ENCODE measurements around the gene LAMA2. TPM values are rescaled to one million over a fixed set of nuclear protein-coding genes. Genes with fewer than 3 reads are reported as not detected.
A peak's percentile ranks its signal among the peaks of the same experiment; 100 is the strongest.

Gene LAMA2
- total and polyA plus RNA-seq, 2 experiments from 2014 or later = 0.91 to 6.4 TPM

DNA sequence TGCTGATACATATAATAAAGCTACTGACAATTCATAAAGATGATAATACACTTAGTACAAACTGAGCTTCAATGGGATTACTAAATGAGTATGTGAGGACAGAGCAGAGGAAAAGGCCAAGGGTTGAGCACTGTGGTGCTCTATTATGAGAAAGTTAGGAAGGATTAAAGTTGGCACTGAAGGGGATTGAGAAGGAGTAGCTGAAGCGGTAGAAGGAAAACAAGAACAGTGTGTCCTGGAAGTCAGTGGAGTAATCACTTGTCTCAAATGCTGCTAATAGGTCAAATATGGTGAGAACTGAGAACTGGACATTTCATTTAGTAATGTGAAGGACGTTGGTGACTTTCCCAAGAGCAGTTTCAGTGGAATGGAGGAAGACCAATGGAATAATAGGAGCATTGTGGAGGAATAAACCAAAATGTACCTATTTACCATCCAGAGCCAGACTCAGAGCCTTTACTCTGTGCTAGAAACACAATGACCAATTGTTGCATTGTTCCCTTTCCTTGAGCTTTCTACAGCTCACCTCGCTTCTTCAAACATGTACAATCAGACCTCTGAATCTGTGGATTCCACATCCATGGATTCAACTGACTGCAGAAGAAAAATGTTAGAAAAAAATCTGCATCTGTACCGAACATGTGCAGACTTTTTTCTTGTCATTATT is 255.9 kb downstream of the LAMA2 start (continued):
- TF ChIP-seq ZNF331 (CRISPR knock-in tag; IDR thresholded peaks at IDR 0.05; ENCODE audit: low read depth) = no peak
- no peak for TF ChIP-seq CTCF (conservative IDR thresholded peaks at IDR 0.05; ENCODE audit: low read depth in 2 of 2)
- TF ChIP-seq EZH2 (IDR thresholded peaks at IDR 0.05; ENCODE audit: low read depth, unreplicated experiment) = no peak
- no peak for TF ChIP-seq STAT1 (IDR thresholded peaks at IDR 0.05; ENCODE audit: unreplicated experiment)
- TF ChIP-seq REST (IDR thresholded peaks at IDR 0.05; ENCODE audit: unreplicated experiment) = no peak

GRCh38 chr6:129140526-129140925 is 257.6 kb downstream of the LAMA2 start:
- Histone ChIP-seq H3K4me1 (ENCODE audit: insufficient read depth) (no peaks in the 10 kb centered on the region), H3K27ac (ENCODE audit: low read depth) (no peak overlapping the region), H3K27me3 (ENCODE audit: insufficient read depth) (no peaks in the 10 kb centered on the region), H3K79me2 (replicated peaks; ENCODE audit: insufficient read depth) (no peaks in the 10 kb centered on the region), H3F3A (replicated peaks; ENCODE audit: low read depth) (no peaks in the 10 kb centered on the region), H3K9me2 (ENCODE audit: insufficient read depth) (no peaks in the 10 kb centered on the region), H3K4me3 (no peak overlapping the region), H4K20me1 (replicated peaks; ENCODE audit: insufficient read depth) (no peaks in the 10 kb centered on the region), H3K36me3 (ENCODE audit: insufficient read depth) (no peaks in the 10 kb centered on the region), H3K4me2 (no peak overlapping the region), H2AFZ (no peak overlapping the region)
- Mint-ChIP-seq H3K4me1 (no peaks in the 10 kb centered on the region), H3K9me3 (no peaks in the 10 kb centered on the region), H3K27ac (peak overlapping the region; percentile 79; the same call in 1 of the 2 replicates), H3K4me3 (no peak overlapping the region), H3K27me3 (ENCODE audit: insufficient read depth, low read depth, poor library complexity) (no peaks in the 10 kb centered on the region), H3K36me3 (ENCODE audit: low read depth) (no peaks in the 10 kb centered on the region)
- DNase-seq (ENCODE audit: low spot score) (no peak), ATAC-seq (no peak)
- TF ChIP-seq, protein P1, sequence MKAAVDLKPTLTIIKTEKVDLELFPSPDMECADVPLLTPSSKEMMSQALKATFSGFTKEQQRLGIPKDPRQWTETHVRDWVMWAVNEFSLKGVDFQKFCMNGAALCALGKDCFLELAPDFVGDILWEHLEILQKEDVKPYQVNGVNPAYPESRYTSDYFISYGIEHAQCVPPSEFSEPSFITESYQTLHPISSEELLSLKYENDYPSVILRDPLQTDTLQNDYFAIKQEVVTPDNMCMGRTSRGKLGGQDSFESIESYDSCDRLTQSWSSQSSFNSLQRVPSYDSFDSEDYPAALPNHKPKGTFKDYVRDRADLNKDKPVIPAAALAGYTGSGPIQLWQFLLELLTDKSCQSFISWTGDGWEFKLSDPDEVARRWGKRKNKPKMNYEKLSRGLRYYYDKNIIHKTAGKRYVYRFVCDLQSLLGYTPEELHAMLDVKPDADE (IDR thresholded peaks at IDR 0.05) = no peak
- TF ChIP-seq CTCF (conservative IDR thresholded peaks at IDR 0.05; ENCODE audit: low read depth in 2 of 2) = no peak
- TF ChIP-seq NANOG (IDR thresholded peaks at IDR 0.05; ENCODE audit: borderline replicate concordance) = no peak
- TF ChIP-seq ZNF462 (CRISPR knock-in tag; IDR thresholded peaks at IDR 0.05) = no peak
